ENCODE measurements around the gene CDKL5. TPM values are rescaled to one million over a fixed set of nuclear protein-coding genes. Genes with fewer than 3 reads are reported as not detected.

CDKL5 gene
- total RNA-seq, 2 experiments from 2014 or later, result 0.83 to 1.0 TPM

DNA sequence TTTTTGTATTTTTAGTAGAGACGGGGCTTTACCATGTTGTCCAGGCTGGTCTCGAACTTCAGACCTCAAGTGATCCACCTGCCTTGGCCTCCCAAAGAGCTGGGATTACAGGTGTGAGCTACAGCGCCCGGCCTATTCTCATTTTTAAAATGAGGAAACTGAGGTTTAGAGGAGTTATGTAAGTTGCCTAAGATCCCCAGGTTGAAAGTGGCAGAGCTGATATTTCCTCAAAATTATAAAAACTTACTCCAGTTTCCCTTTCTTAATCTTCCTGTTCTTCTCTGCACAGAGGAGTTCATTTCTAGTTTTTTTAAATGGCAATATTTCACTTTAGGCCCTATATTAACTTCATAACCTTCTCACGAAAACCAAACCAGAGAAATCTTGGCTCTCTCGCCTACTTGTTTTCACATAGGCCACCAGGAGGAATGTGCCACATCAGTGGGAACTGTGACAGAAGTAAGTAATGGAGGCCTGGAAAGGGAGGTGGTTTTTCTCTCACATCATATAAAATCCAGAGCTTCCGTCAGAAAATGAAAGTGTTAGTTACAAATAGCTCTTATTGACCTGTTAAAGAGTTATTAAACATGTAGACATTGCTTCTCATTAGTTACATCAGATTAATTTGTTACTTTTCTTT lies 262.6 kb downstream of the CDKL5 start:
- no peak for ATAC-seq
- no peaks in the 10 kb centered on the region for H3K9me3 Mint-ChIP-seq (ENCODE audit: insufficient read depth)
- ChIA-PET POLR2A (no interaction called here), CTCF (no interaction called here)
- no peak overlapping the region for H3K27ac Mint-ChIP-seq
- no peaks in the 10 kb centered on the region for H3K4me1 Mint-ChIP-seq (ENCODE audit: low read depth)
- no peaks in the 10 kb centered on the region for H3K36me3 Mint-ChIP-seq (ENCODE audit: low read depth)
- no peak overlapping the region for H3K4me3 Mint-ChIP-seq
- no peaks in the 10 kb centered on the region for H3K27me3 Mint-ChIP-seq (ENCODE audit: low read depth)
- DNase-seq, result no peak

GRCh38 chrX:18691431-18691830 lies 266.0 kb downstream of the CDKL5 start:
- no peaks in the 10 kb centered on the region for H3K4me1 Mint-ChIP-seq (ENCODE audit: low read depth)
- H3K27ac Mint-ChIP-seq, result no peak overlapping the region
- H3K4me3 Mint-ChIP-seq, result no peak overlapping the region
- no peaks in the 10 kb centered on the region for H3K27me3 Mint-ChIP-seq (ENCODE audit: low read depth)
- CTCF ChIA-PET, result no interaction called here
- POLR2A ChIA-PET, result no interaction called here
- H3K9me3 Mint-ChIP-seq (ENCODE audit: insufficient read depth), result no peaks in the 10 kb centered on the region
- no peak for DNase-seq
- no peak for ATAC-seq
- H3K36me3 Mint-ChIP-seq (ENCODE audit: low read depth), result no peaks in the 10 kb centered on the region

- Mint-ChIP-seq H3K4me3 (no peak overlapping the region), H3K27ac (no peak overlapping the region), H3K4me1 (ENCODE audit: low read depth) (no peaks in the 10 kb centered on the region), H3K9me3 (ENCODE audit: insufficient read depth) (no peaks in the 10 kb centered on the region), H3K27me3 (ENCODE audit: low read depth) (no peaks in the 10 kb centered on the region), H3K36me3 (ENCODE audit: low read depth) (no peaks in the 10 kb centered on the region)
- ChIA-PET CTCF (no interaction called here), POLR2A (no interaction called here)
- ATAC-seq (no peak), DNase-seq (no peak)
Observed at GRCh38 chrX:18692541-18692940, 267.1 kb downstream of the CDKL5 start.

DNA sequence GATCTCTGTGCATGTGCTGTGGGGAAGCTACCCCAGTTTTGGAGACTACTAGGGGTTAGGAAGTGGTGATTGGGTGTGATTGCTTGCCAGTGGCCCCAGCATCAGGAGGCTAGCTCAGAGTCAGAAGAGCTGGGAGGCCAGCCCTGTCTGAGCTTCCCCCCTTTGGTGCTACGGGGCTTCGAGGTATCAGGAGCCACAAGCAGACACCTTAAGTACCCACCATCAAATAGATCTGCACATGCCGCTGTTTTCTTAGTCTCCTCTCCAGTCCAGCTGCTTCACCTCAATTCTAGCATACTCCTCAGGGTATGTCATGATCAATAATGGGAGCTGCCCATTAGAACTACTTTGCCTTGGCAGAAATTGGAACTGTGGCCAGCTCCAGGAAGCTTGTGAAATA lies 271.2 kb downstream of the CDKL5 start:
- DNase-seq (no peak), ATAC-seq (no peak)
- CTCF ChIA-PET, result no interaction called here
- Mint-ChIP-seq H3K36me3 (ENCODE audit: low read depth) (no peaks in the 10 kb centered on the region), H3K4me3 (no peak overlapping the region), H3K27ac (no peak overlapping the region), H3K9me3 (ENCODE audit: insufficient read depth) (no peaks in the 10 kb centered on the region), H3K4me1 (ENCODE audit: low read depth) (no peaks in the 10 kb centered on the region), H3K27me3 (ENCODE audit: low read depth) (no peaks in the 10 kb centered on the region)
- POLR2A ChIA-PET, result no interaction called here

DNA sequence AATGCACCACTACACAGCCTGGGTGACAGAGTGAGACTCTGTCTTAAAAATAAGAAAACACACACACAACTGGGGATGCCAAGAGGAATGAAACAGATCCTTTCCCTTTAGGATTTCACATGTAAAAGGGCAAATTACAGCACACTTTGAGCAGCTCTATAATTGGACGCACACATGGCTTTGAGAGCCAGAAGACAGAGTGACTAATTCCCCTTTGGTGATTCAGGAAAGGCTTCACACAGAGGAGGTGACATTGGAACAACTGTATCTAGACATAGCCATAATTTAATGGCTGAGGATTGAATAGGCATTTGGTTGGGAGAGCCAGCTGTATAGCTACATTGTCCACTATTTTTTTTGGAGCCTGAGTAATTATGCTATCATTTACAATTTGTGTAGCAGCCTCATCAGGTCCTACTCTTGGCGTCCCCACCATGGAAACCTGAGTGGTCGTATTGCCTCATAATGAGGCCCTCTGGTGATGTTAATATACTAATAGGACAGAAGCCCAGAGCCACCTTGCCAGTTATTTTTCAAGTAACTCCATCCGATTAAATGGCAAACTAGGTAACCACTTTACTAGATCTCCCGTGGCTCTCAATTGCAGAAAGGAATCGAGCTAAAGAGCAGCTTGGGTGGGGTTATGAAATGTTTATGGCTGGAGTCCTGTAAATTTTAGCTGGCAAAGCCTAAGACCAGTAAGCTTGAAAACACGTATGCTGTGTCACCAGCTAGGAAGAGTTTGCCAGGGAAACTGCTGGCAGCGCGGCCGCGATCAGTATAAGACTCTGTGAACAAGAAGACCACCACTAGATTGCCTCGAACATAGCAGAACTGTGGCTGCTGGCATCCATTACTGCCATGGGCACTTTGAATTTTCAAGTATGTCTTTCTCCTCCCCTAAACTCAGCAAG lies 273.6 kb downstream of the CDKL5 start:
- no peaks in the 10 kb centered on the region for H3K9me3 Mint-ChIP-seq (ENCODE audit: insufficient read depth)
- no peak for DNase-seq
- no peak overlapping the region for H3K4me3 Mint-ChIP-seq
- ChIA-PET CTCF (no interaction called here), POLR2A (no interaction called here)
- no peak for ATAC-seq
- no peaks in the 10 kb centered on the region for H3K27me3 Mint-ChIP-seq (ENCODE audit: low read depth)
- H3K4me1 Mint-ChIP-seq (ENCODE audit: low read depth), result no peaks in the 10 kb centered on the region
- no peak overlapping the region for H3K27ac Mint-ChIP-seq
- H3K36me3 Mint-ChIP-seq (ENCODE audit: low read depth), result no peaks in the 10 kb centered on the region

DNA sequence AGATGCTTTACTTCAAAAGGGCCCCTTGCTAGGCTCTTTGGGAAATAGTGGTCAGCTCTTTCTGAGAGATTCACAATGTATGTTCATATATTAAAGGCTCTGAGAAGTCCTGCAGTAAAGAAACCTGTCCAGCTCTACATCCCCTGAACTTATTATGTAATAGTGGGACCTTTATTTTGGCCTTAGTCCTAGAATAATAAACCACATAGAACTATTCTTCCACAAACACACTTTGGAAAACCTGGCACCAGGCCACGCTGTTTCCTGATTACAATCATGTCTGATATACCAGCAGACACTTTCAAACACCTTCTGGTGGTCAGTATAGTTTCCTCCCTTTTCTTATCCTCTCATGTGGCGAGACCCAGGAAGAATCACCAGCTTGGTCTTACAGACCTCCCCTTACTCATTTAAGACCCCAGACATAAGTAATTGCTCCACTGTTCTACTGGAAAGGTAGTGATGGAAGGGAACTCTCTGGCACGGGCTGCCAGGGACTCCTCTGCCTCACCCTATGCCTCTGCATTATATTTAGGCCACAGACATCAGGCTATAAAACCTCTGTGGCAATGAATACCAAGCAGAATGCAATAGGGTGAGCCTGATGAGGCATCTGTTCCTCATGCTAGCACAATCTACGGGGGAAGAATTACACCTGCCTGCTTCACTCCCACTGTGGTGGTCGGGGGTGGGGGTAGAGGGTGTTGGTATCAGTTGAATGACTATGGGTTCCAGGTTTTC lies 276.4 kb downstream of the CDKL5 start:
- Mint-ChIP-seq H3K9me3 (ENCODE audit: insufficient read depth) (no peaks in the 10 kb centered on the region), H3K4me1 (ENCODE audit: low read depth) (no peaks in the 10 kb centered on the region), H3K27me3 (ENCODE audit: low read depth) (no peaks in the 10 kb centered on the region), H3K27ac (no peak overlapping the region), H3K36me3 (ENCODE audit: low read depth) (no peaks in the 10 kb centered on the region), H3K4me3 (no peak overlapping the region)
- no peak for ATAC-seq
- POLR2A ChIA-PET, result no interaction called here
- CTCF ChIA-PET, result no interaction called here
- DNase-seq, result no peak

GRCh38 chrX:18702362-18703195 lies 277.2 kb downstream of the CDKL5 start:
- Mint-ChIP-seq H3K9me3 (ENCODE audit: insufficient read depth) (no peaks in the 10 kb centered on the region), H3K4me3 (no peak overlapping the region), H3K27ac (no peak overlapping the region), H3K4me1 (ENCODE audit: low read depth) (no peaks in the 10 kb centered on the region), H3K27me3 (ENCODE audit: low read depth) (no peaks in the 10 kb centered on the region), H3K36me3 (ENCODE audit: low read depth) (no peaks in the 10 kb centered on the region)
- ChIA-PET POLR2A (no interaction called here), CTCF (no interaction called here)
- no peak for DNase-seq
- ATAC-seq, result no peak

Other genes starting within 250 kb of the CDKL5 start
- gene BEND2, start 204.7 kb upstream of the CDKL5 start, total RNA-seq, result not detected
- gene SCML2, start 70.9 kb upstream of the CDKL5 start, total RNA-seq, result 1 to 10 TPM; 2.2 TPM
- gene RS1, start 246.5 kb downstream of the CDKL5 start, total RNA-seq, result not detected

All from activated CD8-positive, alpha-beta T cell treated with anti-CD3 and anti-CD28 coated beads, Interleukin-2, amount 10 ng/mL, durations not matched to agents 7 days and 5 days (primary cell).